Skeletal muscle satellite cell (primary cell): ENCODE measurements around the gene CDYL2.

ENCODE experiments used
- H3K27me3 ChIP-seq: 2 replicates; pipeline ENCODE4 v1.7.0; 2013; ENCODE audit warnings: low read length; ENCODE audit not compliant: control insufficient read depth, insufficient read depth
- H3K36me3 ChIP-seq: 2 replicates; pipeline ENCODE4 v1.7.0; 2013; ENCODE audit warnings: mild to moderate bottlenecking, control low read depth, low read length; ENCODE audit not compliant: insufficient read depth
- H3K4me1 ChIP-seq: 2 replicates; pipeline ENCODE4 v1.7.0; 2013; ENCODE audit warnings: low read length; ENCODE audit not compliant: control insufficient read depth, insufficient read depth
- H3K4me2 ChIP-seq: 2 replicates; pipeline ENCODE4 v1.7.0; 2013; ENCODE audit warnings: mild to moderate bottlenecking, low read length
- H3K4me3 ChIP-seq: 2 replicates; pipeline ENCODE4 v1.7.0; 2013; ENCODE audit warnings: low read length
- H3K9ac ChIP-seq: 2 replicates; pipeline ENCODE4 v1.7.0; 2013; ENCODE audit warnings: mild to moderate bottlenecking, low read depth, low read length, moderate library complexity
- H3K9me3 ChIP-seq: replicated peaks from 2 replicates; pipeline ENCODE4 v1.7.0; 2013; ENCODE audit warnings: mild to moderate bottlenecking, control low read depth, low read length

Gene CDYL2

GRCh38 chr16:80640316-80640715 is 164.1 kb downstream of the CDYL2 start:
- no peaks in the 10 kb centered on the region for H3K27me3 ChIP-seq
- no peak overlapping the region for H3K4me2 ChIP-seq
- H3K4me1 ChIP-seq, result no peaks in the 10 kb centered on the region

DNA sequence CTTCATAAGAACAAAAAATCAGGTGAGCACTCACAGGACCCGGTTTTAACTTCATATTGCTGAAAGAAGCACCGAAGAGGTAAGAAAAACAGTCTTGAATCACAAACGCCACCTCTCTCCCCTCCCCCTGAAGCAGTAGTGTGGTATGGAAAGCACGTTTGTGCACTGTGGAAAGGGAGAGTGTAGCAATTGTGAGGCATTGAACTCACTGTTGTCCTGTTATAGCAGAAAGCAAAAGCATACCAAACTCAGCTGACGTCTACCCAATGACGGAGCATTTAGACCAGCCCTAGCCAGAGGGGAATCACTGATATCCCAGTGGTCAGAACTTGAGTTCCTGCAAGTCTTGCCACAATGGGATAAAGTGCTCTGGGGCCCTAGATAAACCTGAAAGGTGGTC is 164.8 kb downstream of the CDYL2 start:
- Histone ChIP-seq H3K27me3 (no peaks in the 10 kb centered on the region), H3K9ac (no peak overlapping the region), H3K4me2 (no peak overlapping the region), H3K4me1 (no peaks in the 10 kb centered on the region), H3K36me3 (no peaks in the 10 kb centered on the region), H3K9me3 (no peaks in the 10 kb centered on the region), H3K4me3 (no peak overlapping the region)

More at GRCh38 chr16:80640316-80640715, 164.1 kb downstream of the CDYL2 start:
- H3K36me3 ChIP-seq, result no peaks in the 10 kb centered on the region
- H3K4me3 ChIP-seq, result no peak overlapping the region
- H3K9me3 ChIP-seq, result no peaks in the 10 kb centered on the region
- no peak overlapping the region for H3K9ac ChIP-seq

- no peaks in the 10 kb centered on the region for H3K4me1 ChIP-seq
- peaks cover 3% of the 10 kb centered on the region for H3K36me3 ChIP-seq
- H3K9me3 ChIP-seq, result no peaks in the 10 kb centered on the region
- no peak overlapping the region for H3K4me3 ChIP-seq
- H3K4me2 ChIP-seq, result no peak overlapping the region
- H3K27me3 ChIP-seq, result no peaks in the 10 kb centered on the region
- no peak overlapping the region for H3K9ac ChIP-seq
These were observed 166.8 kb downstream of the CDYL2 start for GRCh38 chr16:80637621-80638020.

DNA sequence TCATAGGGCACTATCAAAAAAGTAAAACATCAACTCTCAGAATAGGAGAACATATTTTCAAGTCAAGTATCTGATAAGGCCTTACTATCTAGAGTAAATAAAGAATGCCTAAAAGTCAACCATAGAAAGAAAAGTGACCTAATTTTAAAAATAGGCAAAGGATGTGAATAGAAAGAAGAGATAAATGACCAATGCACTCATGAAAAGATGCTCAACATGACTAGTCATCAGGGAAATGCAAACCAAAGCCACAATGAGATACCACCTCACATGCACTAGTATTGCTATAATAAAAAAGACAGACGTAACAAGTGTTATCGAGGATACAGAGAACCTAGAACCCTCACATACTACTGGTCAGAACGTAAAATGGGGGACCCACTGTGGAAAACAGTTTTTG is 172.8 kb downstream of the CDYL2 start:
- Histone ChIP-seq H3K9ac (no peak overlapping the region), H3K4me1 (no peaks in the 10 kb centered on the region), H3K4me3 (no peak overlapping the region), H3K9me3 (no peaks in the 10 kb centered on the region), H3K36me3 (peaks cover 6% of the 10 kb centered on the region), H3K27me3 (no peaks in the 10 kb centered on the region), H3K4me2 (no peak overlapping the region)

GRCh38 chr16:80628254-80628653 is 176.1 kb downstream of the CDYL2 start:
- no peak overlapping the region for H3K9ac ChIP-seq
- no peaks in the 10 kb centered on the region for H3K27me3 ChIP-seq
- H3K9me3 ChIP-seq, result no peaks in the 10 kb centered on the region
- H3K4me2 ChIP-seq, result no peak overlapping the region
- no peaks in the 10 kb centered on the region for H3K4me1 ChIP-seq
- H3K36me3 ChIP-seq, result peaks cover 6% of the 10 kb centered on the region
- no peak overlapping the region for H3K4me3 ChIP-seq

DNA sequence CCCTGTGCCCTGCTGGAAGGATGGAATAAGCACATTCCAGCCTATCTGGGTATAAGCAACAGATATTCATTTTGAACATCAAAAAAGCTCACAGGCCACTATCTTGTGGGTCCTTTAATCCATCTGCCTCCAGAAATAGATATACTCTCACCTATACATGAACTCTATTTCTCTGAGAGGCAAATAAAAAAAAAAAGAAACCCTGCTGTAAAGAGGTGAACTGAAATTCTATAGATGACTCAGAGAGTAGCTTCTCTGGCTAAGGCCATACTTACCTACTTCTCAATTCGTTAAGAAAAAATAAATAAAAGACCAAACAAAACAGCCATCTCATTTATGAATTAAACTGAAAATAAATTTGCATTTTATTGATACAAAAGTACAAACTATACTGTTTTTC is 177.3 kb downstream of the CDYL2 start:
- Histone ChIP-seq H3K36me3 (no peaks in the 10 kb centered on the region), H3K9ac (no peak overlapping the region), H3K4me1 (no peaks in the 10 kb centered on the region), H3K4me2 (no peak overlapping the region), H3K4me3 (no peak overlapping the region), H3K27me3 (no peaks in the 10 kb centered on the region), H3K9me3 (no peaks in the 10 kb centered on the region)

- Histone ChIP-seq H3K4me3 (no peak overlapping the region), H3K27me3 (no peaks in the 10 kb centered on the region), H3K9ac (no peak overlapping the region), H3K9me3 (no peaks in the 10 kb centered on the region), H3K36me3 (peaks cover 7% of the 10 kb centered on the region), H3K4me2 (no peak overlapping the region), H3K4me1 (no peaks in the 10 kb centered on the region)
These were observed 181.0 kb downstream of the CDYL2 start for GRCh38 chr16:80623376-80623775.

DNA sequence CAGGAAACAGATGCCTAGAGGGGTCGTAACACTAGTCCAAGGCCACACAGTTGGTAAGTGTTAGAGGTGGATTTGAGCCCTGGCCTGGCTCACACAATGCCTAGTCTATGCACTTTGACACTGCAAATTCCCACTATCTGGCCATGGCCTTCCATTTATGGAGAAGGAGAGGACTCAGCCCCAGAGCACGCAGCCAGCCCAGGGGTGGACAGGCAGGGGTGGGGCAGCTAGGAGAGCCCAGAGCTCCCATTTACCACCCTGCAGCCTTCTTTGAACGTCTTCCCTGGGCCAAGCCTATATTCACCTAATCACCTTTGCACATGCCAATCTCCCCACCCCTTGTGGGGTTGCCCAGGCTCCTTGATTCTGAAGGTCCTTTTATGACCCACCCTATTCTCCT is 182.4 kb downstream of the CDYL2 start:
- Histone ChIP-seq H3K4me1 (no peaks in the 10 kb centered on the region), H3K4me3 (no peak overlapping the region), H3K9ac (no peak overlapping the region), H3K9me3 (no peaks in the 10 kb centered on the region), H3K27me3 (no peaks in the 10 kb centered on the region), H3K4me2 (no peak overlapping the region), H3K36me3 (peaks cover 7% of the 10 kb centered on the region)

- Histone ChIP-seq H3K4me2 (no peak overlapping the region), H3K9ac (no peak overlapping the region), H3K4me1 (peaks cover 1% of the 10 kb centered on the region)
These were observed 183.4 kb downstream of the CDYL2 start for GRCh38 chr16:80620736-80621605.

DNA sequence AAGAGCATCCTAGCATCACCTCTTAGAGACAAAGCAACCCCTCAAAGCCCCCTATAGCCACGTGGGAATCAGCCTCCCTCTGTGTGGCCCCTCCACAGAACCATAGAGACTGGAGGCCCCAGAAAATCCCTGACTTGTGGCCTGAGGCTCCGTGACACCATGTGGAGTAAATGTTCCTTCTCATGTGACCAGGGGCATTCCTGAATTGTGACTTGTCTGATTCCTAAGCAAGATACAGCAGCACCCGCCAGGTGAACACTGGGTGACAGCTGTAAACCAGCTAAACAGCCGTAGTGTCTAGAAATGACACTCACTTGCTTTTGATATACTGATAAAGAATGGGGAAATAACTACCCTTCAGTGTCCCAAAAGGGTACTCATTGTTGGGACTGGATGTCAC is 184.6 kb downstream of the CDYL2 start:
- Histone ChIP-seq H3K4me2 (no peak overlapping the region), H3K9me3 (no peaks in the 10 kb centered on the region), H3K9ac (no peak overlapping the region), H3K36me3 (peaks cover 7% of the 10 kb centered on the region), H3K4me1 (peaks cover 12% of the 10 kb centered on the region), H3K27me3 (no peaks in the 10 kb centered on the region), H3K4me3 (no peak overlapping the region)

More at GRCh38 chr16:80620736-80621605, 183.4 kb downstream of the CDYL2 start:
- Histone ChIP-seq H3K9me3 (no peaks in the 10 kb centered on the region), H3K36me3 (peaks cover 7% of the 10 kb centered on the region), H3K27me3 (no peaks in the 10 kb centered on the region), H3K4me3 (no peak overlapping the region)

GRCh38 chr16:80618862-80619648 is 185.3 kb downstream of the CDYL2 start:
- H3K4me2 ChIP-seq, result no peak overlapping the region
- H3K27me3 ChIP-seq, result no peaks in the 10 kb centered on the region
- H3K9ac ChIP-seq, result no peak overlapping the region
- no peak overlapping the region for H3K4me3 ChIP-seq
- H3K36me3 ChIP-seq, result peaks cover 7% of the 10 kb centered on the region
- peaks cover 12% of the 10 kb centered on the region for H3K4me1 ChIP-seq
- H3K9me3 ChIP-seq, result no peaks in the 10 kb centered on the region
